COLO668 (cell line): ENCODE data around the gene KCNMB2.
A peak's percentile ranks its signal among the peaks of the same experiment; 100 is the strongest.
"Not testable (repeated sequence)": the region's sequence is repeated elsewhere in the genome, so short reads cannot be mapped to it uniquely, and the experiment has no call there.

Experiments used
- DNase-seq: peaks from one replicate; lab custom pipeline; 2025; ENCODE audit not compliant: unreplicated experiment; lab: John Stamatoyannopoulos, UW

KCNMB2 gene

GRCh38 chr3:178536211-178537079 is at the start of gene KCNMB2:
Gene KCNMB2, plus strand, starts transcription at chr3:178536436.
- DNase-seq = peak; percentile 63

- DNase-seq = no peak
These were observed 49.3 kb upstream of the KCNMB2 start for GRCh38 chr3:178486903-178487302.

DNA sequence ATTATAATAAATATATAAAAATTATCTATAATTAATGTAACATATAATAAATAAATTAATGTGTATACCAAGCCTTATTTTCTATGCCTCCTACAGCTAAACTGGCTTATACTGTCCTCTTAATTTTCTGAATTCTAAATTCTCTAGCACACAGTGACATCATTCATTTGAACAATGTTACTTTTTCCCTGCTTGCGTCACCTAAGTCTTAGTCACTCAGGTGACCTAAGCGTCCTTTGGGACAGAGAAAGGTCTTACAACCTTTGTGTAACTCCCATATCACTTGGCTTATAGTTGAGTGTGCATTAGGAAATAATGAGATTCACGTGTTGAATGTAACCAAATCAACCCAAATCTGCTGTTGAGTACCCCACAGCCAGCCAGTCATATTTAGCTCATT is 48.5 kb upstream of the KCNMB2 start:
- no peak for DNase-seq

GRCh38 chr3:178491751-178492150 is 44.5 kb upstream of the KCNMB2 start:
- DNase-seq = no peak

GRCh38 chr3:178492491-178492890 is 43.7 kb upstream of the KCNMB2 start:
- DNase-seq = no peak

GRCh38 chr3:178494386-178494785 is 41.9 kb upstream of the KCNMB2 start:
- no peak for DNase-seq

DNA sequence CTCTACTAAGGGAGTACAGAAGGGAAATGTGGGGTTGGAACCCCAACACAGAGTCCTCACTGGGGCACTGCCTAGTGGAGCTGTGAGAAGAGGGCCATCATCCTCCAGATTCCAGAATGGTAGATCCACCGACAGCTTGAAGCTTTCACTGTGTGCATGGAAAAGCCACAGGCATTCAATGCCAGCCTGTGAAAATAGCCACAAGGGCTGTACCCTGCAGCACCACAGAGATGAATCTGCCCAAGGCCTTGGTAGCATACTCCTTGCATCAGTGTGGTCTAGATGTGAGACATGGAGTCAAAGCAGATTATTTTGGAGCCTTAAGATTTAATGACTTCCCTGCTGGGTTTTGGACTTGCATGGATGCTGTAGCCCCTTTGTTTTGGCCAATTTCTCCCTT is 39.3 kb upstream of the KCNMB2 start:
- no peak for DNase-seq

- DNase-seq = no peak
These were observed 37.4 kb upstream of the KCNMB2 start for GRCh38 chr3:178498871-178499270.

DNA sequence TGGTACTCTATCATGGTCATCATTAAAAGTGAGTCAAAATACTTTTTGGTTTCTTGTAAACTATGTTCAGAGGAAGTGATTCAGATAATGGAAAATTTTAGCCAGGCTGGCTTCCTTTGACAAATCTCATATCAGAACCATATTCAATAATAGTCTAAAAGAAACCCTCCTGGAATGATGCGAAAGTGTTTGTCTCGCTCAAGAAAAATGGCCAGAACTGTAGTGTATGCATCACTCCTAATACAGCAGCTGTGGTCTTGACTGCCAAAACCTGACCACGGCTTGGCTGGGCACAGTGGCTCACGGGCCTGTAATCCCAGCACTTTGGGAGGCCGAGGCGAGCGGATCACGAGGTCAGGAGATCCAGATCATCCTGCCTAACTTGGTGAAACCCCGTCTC is 35.6 kb upstream of the KCNMB2 start:
- DNase-seq = no peak

GRCh38 chr3:178504128-178504527 is 32.1 kb upstream of the KCNMB2 start:
- no peak for DNase-seq

GRCh38 chr3:178505832-178506231 is 30.4 kb upstream of the KCNMB2 start:
- DNase-seq = no peak

DNA sequence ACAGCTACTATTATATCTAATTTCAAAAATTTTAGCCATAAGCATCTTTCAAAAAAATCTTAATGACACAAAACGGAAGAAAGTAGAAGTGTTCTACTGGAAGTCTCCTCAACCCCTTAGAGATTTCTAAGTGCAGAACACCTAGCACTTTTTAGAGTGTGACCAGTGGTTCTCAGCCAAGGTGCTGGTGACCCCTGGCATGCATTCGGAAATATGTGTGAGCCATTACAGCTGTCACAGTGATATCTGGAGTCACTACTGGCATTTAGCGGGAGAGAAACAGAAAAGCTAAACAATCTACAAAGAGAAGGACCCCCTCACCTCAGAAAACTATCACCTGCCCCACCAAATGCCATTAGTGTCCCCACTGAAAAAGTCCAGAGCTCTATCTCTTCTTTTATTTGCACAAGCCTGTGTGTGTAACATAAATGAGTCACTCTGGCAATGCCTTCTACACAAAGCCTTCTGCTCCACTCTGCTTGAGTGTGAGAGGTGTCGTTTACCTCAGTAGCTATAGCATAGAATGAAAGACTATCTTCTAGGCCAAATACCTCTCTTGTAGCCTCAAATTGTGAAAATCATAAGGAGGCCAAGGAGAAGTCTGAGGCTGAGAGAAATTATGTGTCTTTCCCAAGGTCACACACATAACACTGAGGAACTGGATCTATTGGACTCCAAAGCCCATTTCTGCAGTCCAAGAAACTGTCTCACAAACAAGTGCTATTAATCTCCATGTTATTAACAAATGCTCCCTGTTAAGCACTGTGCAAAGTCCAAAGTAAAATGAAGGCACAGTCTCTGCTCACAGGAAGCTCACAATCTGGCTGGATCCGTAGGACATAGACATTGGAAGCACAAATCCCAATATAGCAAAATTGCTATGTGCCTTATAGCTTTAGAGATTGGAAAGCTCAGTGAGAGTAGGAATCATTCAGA is 28.5 kb upstream of the KCNMB2 start:
- peak; percentile 9 for DNase-seq

DNA sequence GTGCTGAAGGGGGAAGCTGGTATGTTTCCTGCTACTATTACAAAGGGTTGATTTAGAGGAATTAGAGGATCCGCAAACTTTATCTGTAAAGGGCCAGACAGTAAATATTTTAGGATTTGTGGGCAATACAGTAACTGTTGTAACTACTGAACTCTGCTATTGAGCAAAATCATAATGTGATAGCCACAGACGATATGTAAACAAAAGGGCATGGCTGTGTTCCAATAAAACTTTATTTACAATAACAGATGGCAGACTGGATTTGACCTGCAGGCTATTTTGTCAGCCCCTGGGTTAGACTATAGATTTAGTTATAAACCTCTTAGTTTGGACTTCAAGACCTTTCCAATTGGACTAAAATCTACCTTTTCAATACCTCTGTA is 27.8 kb upstream of the KCNMB2 start:
- no peak for DNase-seq

- no peak for DNase-seq
These were observed 25.7 kb upstream of the KCNMB2 start for GRCh38 chr3:178510496-178510895.

DNA sequence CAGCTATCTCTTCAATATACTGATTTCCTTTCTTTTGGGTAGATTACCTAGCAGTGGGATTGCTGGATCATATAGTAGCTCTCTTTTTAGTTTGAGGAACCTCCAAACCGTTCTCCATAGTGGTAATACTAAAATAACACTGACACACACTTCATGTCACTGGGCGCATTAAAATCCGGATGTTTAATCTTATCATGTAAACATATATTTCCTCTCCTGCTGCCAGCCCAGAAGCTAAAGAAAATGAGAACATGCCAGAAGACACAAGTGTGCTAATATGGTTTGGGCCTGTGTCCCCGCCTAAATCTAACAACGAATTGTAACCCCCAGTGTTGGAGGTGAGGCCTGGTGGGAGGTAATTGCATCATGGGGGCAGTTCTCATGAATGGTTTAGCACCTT is 23.6 kb upstream of the KCNMB2 start:
- DNase-seq = no peak

DNA sequence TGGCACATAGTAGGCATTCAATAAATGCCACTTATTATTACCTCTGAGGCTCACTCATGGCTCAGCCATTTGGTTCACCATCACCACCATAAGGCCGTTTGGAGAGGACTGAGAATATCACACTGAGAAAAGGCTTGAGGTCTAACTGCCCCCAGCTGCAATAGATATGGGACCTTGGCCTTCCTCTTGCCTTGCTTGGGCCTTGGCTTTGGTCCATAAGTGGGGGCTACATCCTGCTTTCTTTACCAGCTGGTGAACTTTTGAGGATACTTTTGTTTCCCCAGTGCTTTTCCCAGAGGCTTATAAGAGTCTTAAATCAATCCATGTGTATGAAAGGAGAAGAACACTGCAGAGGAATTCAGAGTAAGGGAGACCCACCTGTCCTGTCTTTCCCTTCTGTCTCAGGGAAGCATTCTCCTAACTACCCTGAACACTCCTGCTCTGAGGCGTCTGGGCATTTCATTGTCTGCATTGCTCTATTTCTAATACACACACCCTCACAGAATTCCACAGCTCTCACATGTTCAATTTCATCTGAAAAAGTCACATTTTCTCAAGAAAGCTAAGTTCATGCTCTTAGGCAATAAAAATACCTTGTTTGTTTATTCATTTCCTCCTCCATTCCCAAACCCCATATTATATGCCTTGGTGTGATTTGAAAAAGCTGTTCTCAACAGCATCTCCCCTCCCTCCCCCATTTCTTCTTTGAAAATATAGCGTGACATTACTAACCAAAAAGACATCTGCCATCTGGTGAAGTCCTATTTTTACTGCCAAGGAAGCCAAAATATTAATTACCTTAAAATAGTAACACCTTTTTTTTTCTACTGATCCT is 22.5 kb upstream of the KCNMB2 start:
- no peak for DNase-seq

DNA sequence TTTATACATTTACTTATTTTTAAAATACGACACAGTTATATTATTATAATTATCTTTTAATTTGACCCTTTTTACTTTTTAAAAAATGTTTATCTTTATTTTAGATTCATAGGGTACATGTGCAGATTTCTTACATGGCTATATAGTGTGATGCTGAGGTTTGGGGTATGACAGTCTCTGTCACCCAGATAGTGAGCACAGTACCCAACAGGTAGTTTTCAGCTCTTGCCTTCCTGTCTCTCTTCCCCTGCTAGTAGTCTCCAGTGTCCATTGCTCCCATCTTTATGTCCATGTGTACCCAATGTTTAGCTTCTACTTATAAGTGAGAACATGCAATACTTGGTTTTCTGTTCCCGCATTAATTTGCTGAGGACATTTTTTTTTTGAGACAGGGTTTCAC is 21.8 kb upstream of the KCNMB2 start:
- DNase-seq = no peak

DNA sequence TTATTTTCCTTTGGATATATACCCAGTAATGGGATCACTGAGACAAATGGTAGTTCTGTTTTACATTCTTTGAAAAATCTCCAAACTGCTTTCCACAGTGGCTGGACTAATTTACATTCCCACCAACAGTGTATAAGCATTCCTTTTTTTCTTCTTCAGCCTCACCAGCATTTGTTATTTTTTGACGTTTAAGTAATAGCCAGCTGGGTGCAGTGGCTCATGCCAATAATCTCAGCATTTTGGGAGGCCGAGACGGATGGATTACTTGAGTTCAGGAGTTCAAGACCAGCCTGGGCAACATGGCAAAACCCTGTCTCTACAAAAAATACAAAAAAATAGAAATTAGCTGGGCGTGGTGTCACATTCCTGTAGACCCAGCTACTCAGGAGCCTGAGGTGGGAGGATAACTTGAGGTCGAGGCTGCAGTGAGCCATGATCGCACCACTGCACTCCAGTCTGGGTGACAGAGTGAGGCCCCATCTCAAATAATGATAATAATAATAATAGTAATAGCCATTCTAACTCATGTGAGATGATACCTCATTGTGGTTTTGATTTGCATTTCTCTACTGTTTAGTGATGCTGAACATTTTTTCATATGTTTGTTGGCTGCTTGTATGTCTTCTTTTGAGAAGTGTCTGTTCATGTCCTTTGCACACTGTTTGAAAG is 21.0 kb upstream of the KCNMB2 start:
- not testable (repeated sequence) for DNase-seq

DNA sequence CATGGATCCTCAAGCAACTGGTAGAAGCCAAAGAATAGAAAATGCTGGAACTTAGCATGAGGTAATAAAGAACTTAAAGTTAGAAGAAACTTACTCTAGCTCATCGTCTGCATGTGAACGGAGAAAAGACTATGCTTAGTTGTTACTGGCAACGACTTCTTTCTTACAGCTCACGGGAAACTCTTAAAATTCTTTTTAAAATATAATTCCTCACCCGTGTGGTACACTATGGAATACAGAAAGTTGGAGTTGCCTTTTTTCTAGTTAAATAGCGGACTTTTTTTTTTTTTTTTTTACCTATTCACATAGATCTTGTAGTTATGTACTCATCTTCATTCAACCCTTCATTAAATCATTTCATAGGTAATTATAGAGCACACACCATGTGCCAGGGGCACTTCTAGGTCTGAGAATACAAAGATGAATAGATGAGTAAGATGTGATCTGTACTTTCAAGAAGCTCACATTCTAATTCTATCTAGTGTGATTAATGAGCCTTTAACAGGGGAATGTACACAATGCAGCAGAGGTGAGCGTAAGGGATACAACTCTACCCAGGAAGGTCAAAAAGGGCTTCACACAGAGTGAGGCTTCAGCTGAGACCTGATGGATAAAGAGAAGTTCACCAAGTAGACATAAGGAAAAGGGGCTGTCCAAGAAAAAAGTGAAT is 18.4 kb upstream of the KCNMB2 start:
- DNase-seq = no peak
